Brain pericyte (primary cell): ENCODE data around the gene PROX1.
"Not testable (repeated sequence)": the region's sequence is repeated elsewhere in the genome, so short reads cannot be mapped to it uniquely, and the experiment has no call there.

Experiments
- DNase-seq: peaks from one replicate; pipeline ENCODE4 v3.0.0-alpha.2; 2012; ENCODE audit warnings: low read depth, low spot score

The PROX1 gene

GRCh38 chr1:214068979-214069378 is 81.2 kb downstream of the PROX1 start:
- no peak for DNase-seq

GRCh38 chr1:214071469-214071868 is 83.7 kb downstream of the PROX1 start:
- no peak for DNase-seq

DNA sequence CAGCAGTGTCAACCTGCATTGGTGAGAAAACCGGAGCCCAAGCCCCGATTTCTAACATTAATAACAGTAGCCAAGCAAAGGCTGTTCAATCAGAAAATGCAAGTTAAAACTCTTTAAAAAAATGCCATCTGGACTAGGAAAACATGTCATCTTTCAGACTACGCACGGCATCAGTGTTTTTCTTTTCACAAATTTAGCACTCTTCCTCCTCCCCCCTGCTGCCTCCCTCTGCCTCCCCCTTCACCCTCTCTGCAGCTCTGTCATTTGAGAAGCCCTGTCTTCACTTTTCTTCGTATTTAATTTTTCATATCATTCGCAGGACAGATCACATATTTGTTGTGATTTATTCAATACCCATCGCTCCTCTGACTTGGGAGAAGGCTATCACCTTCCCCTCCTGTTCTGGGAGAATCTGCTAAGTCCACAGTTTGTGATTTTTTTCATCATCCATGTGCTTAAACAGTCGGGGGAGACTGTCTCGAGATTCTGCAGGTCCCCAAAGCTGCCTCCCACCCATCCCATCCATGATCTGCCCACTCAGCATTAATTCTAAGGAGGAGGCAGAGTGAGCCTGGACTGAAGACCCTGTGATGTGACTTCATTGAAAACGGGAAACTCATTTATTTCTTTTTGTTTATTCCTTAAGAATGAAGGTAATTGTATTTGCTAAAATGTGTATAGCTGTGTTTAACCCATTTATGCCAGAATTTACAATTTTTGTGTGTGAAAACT is 84.8 kb downstream of the PROX1 start:
- DNase-seq = no peak

DNA sequence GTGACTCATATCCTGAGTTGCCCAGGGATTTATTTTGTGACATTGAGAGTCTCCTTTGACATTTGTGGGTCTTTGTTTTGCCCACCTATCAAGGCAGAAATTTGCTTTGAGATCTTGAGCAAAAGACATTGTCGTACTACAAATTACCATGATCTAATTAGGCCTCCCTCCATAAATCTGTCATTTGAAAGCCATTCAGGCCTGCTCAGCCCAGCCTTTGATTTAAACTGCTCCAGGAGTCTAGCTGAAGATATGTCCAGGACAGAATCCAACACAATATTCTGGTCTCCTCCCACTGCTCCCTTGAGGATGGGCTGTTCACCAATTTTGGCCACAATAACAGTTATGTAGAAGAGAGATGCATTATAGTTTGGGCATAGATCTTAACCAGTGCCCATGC is 86.7 kb downstream of the PROX1 start:
- no peak for DNase-seq

DNA sequence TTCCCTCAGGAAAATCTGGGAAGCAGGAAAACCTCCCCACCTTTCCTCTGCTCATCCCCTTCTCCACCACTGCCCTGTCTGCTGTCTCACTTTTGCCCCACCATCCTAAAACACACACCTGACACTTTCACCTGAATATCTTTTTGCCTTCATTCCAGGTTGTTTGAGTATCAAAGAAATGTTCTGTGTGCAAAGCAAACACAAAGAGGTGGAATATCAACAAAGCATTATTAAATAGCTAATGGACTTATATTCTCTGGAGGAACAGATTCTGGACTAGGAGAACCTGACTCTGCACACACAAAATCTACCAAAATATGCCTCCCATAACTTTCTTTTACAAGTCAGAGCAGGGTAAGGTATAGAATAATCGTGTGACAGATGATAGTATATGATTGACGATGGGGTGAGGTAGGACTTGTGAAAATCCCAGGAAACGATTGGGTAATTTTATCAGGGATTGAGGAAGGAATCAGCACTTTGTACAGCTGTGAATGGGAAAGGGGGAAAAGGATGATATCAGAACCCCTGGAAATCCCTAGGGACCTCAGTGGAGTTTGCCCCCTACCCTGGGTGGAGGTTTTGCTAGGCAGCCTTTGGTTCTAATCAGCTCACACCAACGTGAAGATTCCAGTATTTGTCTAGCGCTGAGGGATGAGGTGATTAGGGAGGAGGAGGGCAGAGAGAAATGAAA is 87.7 kb downstream of the PROX1 start:
- no peak for DNase-seq

DNA sequence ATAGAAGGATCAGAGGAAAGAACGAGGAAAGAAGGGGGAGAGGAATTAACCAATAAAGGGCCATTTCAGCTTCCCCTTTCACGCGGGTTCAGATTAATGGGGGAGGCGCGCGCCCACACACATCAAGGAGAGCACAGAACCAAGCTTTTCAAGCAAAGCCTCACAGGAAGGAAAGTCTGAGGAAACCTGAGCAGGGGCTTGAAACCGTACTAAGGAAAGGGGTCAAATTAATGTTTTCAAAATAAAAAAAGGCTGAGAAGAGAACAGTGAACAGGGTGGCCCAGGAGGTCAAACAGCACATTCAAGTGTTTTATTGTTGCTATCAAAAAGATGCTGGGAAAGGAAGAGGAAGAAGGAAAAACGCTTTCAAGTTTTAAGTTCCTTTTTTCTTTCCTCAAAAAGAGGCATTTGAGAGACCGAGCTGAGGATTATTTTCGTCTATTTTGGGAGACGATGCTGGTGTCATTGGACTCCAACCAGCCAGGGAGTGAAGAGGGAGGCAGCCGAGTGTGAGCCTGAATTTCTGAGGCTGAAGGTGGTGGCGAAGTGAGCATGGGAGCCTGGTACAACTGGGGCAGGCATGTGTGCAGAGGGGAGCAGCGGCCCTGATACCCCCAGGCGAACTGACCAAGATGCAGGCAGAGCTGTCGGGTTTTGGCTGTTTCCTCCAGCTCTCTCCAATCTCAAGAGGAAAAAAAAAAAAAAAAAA is 88.4 kb downstream of the PROX1 start:
- no peak for DNase-seq

DNA sequence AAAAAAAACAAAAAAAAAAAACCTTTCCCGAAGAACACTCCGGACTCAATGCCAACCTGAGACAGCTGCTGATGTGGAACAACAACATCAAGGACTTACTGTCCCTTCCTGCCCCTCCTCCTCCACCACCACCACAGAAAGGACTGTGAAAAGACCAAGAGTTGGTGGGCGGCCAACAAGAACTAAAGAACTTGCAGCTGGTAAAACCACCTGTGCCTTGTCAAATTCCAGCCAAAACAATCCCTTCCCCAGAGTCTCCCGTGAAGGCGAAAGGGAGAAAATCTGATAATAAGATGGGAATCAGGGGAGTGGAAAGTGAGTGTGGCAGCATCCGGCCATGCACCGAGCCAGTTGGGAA is 88.9 kb downstream of the PROX1 start:
- DNase-seq = no peak

DNA sequence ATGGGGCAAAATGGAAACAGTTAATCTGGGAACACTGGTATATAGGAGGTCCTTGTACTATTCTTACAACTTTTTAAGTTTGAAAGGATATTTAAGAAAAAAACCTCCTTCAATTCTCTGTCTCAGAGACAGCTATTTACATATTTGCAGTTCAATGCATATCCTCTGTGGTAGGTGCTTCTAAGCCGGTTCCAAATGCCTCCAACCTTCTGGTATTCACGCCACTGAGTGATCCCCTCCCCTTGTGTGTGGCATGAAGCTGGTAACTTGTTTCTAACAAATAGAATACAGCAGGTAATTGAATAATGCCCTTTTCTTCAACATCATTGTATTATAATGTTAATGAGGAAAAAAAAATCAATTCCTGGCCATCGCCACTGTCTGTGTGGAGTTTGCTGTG is 91.2 kb downstream of the PROX1 start:
- no peak for DNase-seq

GRCh38 chr1:214085325-214085724 is 97.6 kb downstream of the PROX1 start:
- DNase-seq = no peak

DNA sequence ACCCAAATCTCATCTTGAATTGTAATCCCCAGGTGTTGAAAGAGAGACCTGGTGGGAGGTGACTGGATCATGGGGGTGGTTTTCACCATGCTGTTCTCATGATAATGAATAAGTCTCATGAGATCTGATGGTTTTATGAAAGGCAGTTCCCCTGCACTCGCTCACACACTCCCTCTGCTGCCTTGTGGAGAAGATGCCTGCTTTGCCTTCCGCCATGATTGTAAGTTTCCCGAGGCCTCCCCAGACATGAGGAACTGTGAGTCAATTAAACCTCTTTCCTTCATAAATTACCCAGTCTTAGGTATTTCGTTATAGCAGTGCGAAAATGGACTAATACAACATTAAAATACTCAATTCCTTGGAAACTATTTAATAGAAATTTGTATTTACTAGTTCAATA is 99.2 kb downstream of the PROX1 start:
- no peak for DNase-seq

DNA sequence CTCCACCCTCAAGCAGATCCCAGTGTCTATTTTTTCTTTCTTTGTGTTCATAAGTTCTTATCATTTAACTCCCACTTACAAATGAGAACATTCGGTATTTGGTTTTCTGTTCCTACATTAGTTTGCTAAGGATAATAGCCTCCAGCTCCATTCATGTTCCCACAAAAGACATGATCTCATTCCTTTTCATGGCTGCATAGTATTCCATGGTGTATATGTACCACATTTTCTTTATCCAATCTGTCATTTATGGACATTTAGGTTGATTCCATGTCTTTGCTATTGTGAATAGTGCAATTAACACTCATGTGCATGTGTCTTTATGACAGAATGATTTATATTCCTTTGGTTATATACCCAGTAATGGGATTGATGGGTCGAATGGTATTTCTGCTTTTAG is 101.2 kb downstream of the PROX1 start:
- not testable (repeated sequence) for DNase-seq
